HUES48 (cell line): Measurements from ENCODE around the gene UBE2O.

Experiments used
- H3K27ac ChIP-seq: one replicate; pipeline ENCODE4 v1.7.0; 2013; ENCODE audit warnings: low read depth, low read length, inconsistent platforms
- H3K27me3 ChIP-seq: 2 replicates; pipeline ENCODE4 v1.6.1; 2013; ENCODE audit warnings: mild to moderate bottlenecking, low read length; ENCODE audit not compliant: control insufficient read depth, insufficient read depth
- H3K36me3 ChIP-seq: 2 replicates; pipeline ENCODE4 v1.6.1; 2013; ENCODE audit warnings: low read length; ENCODE audit not compliant: control insufficient read depth, insufficient read depth
- H3K4me1 ChIP-seq: 2 replicates; pipeline ENCODE4 v1.6.1; 2013; ENCODE audit warnings: mild to moderate bottlenecking, low read length; ENCODE audit not compliant: control insufficient read depth, insufficient read depth
- H3K4me3 ChIP-seq: 2 replicates; pipeline ENCODE4 v1.5.1; 2013; ENCODE audit warnings: mild to moderate bottlenecking, low read depth, low read length
- H3K9ac ChIP-seq: 2 replicates; pipeline ENCODE4 v1.6.1; 2013; ENCODE audit warnings: mild to moderate bottlenecking, low read depth, low read length, moderate library complexity
- H3K9me3 ChIP-seq: 2 replicates; pipeline ENCODE4 v1.6.1; 2013; ENCODE audit warnings: low read length; ENCODE audit not compliant: control insufficient read depth, insufficient read depth

The UBE2O gene

DNA sequence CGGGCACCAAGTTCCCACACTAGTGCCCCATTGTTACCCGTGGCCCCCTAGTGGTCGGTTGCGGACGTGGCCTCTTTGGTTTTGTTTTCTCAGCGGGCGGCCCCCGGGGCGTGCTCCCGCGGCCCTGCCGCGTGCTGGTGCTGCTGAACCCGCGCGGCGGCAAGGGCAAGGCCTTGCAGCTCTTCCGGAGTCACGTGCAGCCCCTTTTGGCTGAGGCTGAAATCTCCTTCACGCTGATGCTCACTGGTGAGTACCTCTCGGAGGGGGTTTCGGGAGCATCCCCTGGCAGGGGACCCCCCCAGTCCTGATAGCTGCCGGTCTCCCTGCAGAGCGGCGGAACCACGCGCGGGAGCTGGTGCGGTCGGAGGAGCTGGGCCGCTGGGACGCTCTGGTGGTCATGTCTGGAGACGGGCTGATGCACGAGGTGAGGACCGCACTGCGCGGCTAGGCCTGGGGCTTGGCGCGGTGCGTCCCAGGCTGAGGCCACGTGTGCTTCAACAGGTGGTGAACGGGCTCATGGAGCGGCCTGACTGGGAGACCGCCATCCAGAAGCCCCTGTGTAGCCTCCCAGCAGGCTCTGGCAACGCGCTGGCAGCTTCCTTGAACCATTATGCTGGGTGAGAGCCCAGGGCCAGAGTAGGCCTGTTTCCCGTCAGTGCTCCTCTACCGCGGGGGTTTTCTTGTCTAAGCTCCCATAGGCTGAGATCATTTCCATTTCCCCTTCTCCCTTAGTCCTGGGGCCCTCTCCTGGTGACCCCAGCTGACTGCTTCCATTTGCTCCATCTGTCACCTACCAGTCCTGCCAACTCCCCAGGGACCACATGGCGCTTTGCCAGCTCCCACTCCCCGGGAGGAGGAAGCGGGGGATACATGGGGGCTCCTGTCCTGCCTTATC is 66.8 kb downstream of the UBE2O start:
- Histone ChIP-seq H3K9me3 (no peaks in the 10 kb centered on the region), H3K27ac (no peak overlapping the region), H3K36me3 (peaks cover 11% of the 10 kb centered on the region), H3K9ac (no peak overlapping the region), H3K27me3 (peaks cover 52% of the 10 kb centered on the region), H3K4me3 (peak overlapping the region; percentile 73), H3K4me1 (peaks cover 25% of the 10 kb centered on the region)

DNA sequence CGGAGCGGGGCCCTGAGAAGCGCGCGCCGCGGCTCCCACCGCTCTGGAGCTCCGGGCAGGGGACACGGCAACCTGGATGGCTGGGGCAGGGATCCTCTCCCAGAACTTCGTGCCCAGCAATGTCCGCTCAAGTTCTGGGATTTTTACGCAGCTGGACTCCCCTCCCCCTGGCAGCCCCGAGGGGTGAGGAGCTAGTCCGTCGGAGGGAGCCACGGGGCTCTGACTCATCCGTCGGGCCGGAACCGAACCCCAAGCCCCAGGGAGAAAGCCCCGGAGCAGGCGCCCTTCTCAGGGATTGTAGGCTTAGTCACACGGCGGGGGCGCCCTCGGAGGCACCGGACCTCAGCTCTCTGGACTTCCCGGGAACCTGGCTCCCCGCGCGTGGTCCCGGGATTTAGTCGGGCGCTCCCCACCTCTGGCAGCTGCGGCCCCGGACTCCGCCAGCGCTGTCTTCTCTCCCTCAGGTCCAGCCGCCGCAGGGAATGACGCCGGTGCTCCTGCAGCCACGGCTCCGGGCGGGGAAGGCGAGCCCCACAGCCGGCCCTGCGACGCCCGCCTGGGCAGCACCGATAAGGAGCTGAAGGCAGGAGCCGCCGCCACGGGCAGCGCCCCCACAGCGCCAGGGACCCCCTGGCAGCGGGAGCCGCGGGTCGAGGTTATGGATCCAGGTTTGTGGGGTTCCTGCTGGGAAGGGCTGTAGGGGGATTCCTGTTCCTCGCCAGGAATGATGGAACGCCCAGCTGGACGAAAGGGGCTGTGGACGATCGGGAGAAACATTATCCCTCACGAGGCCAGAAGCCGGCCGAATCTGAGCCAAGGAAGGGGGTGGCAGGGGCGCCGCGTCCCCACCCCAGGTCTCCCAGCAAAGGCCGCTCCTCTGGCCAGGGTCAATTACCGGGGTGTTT is 67.7 kb downstream of the UBE2O start:
- Histone ChIP-seq H3K36me3 (peaks cover 2% of the 10 kb centered on the region), H3K9me3 (no peaks in the 10 kb centered on the region), H3K9ac (no peak overlapping the region), H3K27me3 (peaks cover 55% of the 10 kb centered on the region), H3K4me3 (peak overlapping the region; percentile 73), H3K27ac (no peak overlapping the region), H3K4me1 (peaks cover 25% of the 10 kb centered on the region)

DNA sequence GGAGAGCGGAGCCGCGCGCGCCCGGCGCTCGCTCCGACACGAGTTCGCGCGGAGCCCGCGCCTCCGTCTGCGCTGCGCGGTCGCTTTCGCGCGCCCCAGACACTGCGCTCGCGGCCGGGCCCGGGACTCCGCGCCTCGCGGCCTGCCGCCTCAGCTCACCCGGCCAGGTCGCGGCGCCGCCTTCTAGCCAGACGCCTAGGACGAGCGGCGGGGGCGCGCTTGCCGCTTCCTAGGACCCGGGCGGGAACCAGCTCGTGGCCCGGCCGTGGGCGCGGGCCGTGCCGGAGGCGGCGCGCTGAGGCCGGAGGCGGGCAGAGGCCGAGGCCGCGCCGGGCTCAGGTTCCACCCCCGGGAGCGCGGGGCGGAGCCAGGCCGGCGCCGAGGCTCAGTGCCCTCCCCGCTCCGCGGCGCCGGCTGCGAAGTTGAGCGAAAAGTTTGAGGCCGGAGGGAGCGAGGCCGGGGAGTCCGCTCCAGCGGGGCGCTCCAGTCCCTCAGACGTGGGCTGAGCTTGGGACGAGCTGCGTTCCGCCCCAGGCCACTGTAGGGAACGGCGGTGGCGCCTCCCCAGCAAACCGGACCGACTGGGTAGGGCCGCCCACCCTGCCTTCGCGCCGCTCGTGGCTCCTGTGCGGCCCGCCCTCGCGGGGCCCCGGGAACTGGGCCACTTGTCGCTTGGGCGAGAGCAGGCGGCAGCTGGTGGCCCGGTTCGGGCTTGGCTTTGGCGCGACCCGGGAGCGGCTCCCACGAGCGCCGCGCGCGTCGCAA is 68.5 kb downstream of the UBE2O start, which contains the start of gene SPHK1:
SPHK1 (plus strand) TSS at position 388 of the 765 bp plus-strand sequence. CDS start 1,036 bp downstream, outside the sequence.
- Histone ChIP-seq H3K4me1 (peaks cover 17% of the 10 kb centered on the region), H3K27me3 (peaks cover 55% of the 10 kb centered on the region), H3K4me3 (peak within 1 kb of the TSS; percentile 73), H3K27ac (no peak within 1 kb of the TSS), H3K9me3 (no peaks in the 10 kb centered on the region), H3K36me3 (no peaks in the 10 kb centered on the region), H3K9ac (no peak within 1 kb of the TSS)

GRCh38 chr17:76383546-76384221 is 69.3 kb downstream of the UBE2O start:
- no peak overlapping the region for H3K27ac ChIP-seq
- H3K9ac ChIP-seq, result no peak overlapping the region
- no peaks in the 10 kb centered on the region for H3K9me3 ChIP-seq
- H3K27me3 ChIP-seq, result peaks cover 55% of the 10 kb centered on the region
- peak overlapping the region; percentile 73 for H3K4me3 ChIP-seq
- peaks cover 11% of the 10 kb centered on the region for H3K4me1 ChIP-seq
- no peaks in the 10 kb centered on the region for H3K36me3 ChIP-seq

DNA sequence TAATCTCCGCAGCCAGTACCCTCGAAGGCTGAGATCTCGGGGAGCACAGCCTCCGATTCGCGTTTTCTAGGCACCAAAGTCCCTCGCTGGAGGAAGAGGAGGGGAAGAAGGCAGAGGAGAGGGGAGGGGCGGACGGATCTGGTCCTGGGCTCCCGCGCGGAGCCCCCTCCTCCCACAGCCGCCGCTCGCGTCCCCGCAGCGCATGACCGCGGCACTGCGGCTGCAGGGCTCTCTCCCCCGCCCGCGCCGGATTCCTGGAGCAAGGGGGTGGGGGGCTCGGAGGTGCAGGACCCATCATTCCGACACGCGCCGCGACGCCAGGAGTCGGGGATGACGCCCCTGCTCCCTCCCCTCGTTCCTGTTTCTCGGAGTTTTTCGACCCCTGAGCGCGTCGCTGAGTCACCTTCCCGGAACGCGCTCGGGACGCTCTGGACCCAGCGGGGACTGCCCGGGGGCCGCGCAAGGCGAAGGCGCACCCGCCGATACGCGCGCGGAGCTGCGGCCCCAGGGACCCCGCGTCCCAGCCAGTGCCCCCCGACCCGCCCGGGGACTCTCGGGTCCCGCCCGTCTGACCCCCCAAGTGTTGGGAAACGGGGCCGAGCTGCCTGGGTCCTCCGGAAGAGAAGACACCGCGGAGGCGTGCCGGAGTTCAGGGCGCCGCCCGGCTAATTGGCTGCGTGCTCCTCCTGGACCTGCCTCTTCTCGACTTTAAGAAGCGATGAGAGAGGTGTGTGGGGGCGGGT is 70.0 kb downstream of the UBE2O start:
- H3K36me3 ChIP-seq, result no peaks in the 10 kb centered on the region
- peaks cover 55% of the 10 kb centered on the region for H3K27me3 ChIP-seq
- H3K4me1 ChIP-seq, result peaks cover 11% of the 10 kb centered on the region
- no peaks in the 10 kb centered on the region for H3K9me3 ChIP-seq
- peak overlapping the region; percentile 26 for H3K27ac ChIP-seq
- H3K9ac ChIP-seq, result no peak overlapping the region
- H3K4me3 ChIP-seq, result peak overlapping the region; percentile 73

- peak overlapping the region; percentile 73 for H3K4me3 ChIP-seq
- H3K9me3 ChIP-seq, result no peaks in the 10 kb centered on the region
- no peaks in the 10 kb centered on the region for H3K36me3 ChIP-seq
- peaks cover 11% of the 10 kb centered on the region for H3K4me1 ChIP-seq
- H3K27me3 ChIP-seq, result peaks cover 55% of the 10 kb centered on the region
- H3K9ac ChIP-seq, result no peak overlapping the region
- peak overlapping the region; percentile 26 for H3K27ac ChIP-seq
These were observed 70.6 kb downstream of the UBE2O start for GRCh38 chr17:76382351-76382802.

GRCh38 chr17:76381633-76382350 is 71.2 kb downstream of the UBE2O start:
- no peak overlapping the region for H3K9ac ChIP-seq
- H3K9me3 ChIP-seq, result no peaks in the 10 kb centered on the region
- H3K27me3 ChIP-seq, result peaks cover 54% of the 10 kb centered on the region
- peak overlapping the region; percentile 68 for H3K27ac ChIP-seq
- no peaks in the 10 kb centered on the region for H3K36me3 ChIP-seq
- H3K4me3 ChIP-seq, result peak overlapping the region; percentile 73; the same call in 1 of the 2 replicates
- H3K4me1 ChIP-seq, result peaks cover 11% of the 10 kb centered on the region

- Histone ChIP-seq H3K27me3 (peaks cover 34% of the 10 kb centered on the region), H3K4me1 (peaks cover 11% of the 10 kb centered on the region), H3K27ac (no peak overlapping the region), H3K4me3 (no peak overlapping the region), H3K36me3 (no peaks in the 10 kb centered on the region), H3K9ac (no peak overlapping the region), H3K9me3 (no peaks in the 10 kb centered on the region)
These were observed 73.1 kb downstream of the UBE2O start for GRCh38 chr17:76379646-76380376.

DNA sequence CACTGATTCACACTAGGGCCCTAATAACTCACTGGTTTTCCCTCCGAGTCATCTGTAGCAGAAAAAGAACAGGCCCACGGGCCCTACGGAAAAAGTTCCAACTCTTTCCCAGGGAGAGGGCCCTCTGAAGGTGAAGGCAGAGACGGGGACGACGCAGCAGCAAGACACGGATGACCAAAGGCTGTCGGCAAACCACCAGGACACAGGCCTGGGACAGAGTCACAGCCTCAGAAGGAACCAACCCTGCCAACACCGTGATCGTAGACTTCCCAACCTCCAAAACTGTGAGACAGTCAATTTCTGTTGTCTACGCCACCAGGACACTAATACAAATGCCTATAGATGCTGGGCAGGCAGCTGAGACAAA is 73.7 kb downstream of the UBE2O start:
- H3K4me1 ChIP-seq, result peaks cover 11% of the 10 kb centered on the region

More for the DNA sequence above, 73.7 kb downstream of the UBE2O start:
- Histone ChIP-seq H3K4me3 (no peak overlapping the region), H3K36me3 (no peaks in the 10 kb centered on the region), H3K27ac (no peak overlapping the region), H3K9ac (no peak overlapping the region), H3K27me3 (peaks cover 29% of the 10 kb centered on the region), H3K9me3 (no peaks in the 10 kb centered on the region)
